HEK293T (cell line): ENCODE measurements around the gene INAVA.

ENCODE experiments used
- CTCF ChIA-PET: fragments of 350-600 bp; formaldehyde crosslinking; extraction: SDS; loops from one replicate; lab custom pipeline; 2021; ENCODE audit warnings: antibody characterized with exemption, inconsistent platforms; lab: Yijun Ruan, JAX
- POLR2A ChIA-PET: fragments of 350-600 bp; formaldehyde crosslinking; extraction: SDS; loops from one replicate; lab custom pipeline; 2020; ENCODE audit warnings: antibody characterized with exemption, inconsistent platforms; lab: Yijun Ruan, JAX
- DNase-seq: peaks from one replicate; pipeline ENCODE4 v3.0.0; 2012; ENCODE audit warnings: mixed read lengths; ENCODE audit errors: extremely low spot score
- ARNT ChIP-seq: fragments of 450-650 bp; IDR thresholded peaks from 2 replicates; pipeline ENCODE4 v1.6.1; 2017; ENCODE audit warnings: mild to moderate bottlenecking
- BHLHE40 ChIP-seq: fragments of 450-650 bp; IDR thresholded peaks from 2 replicates; pipeline ENCODE4 v1.6.1; 2016; ENCODE audit warnings: mild to moderate bottlenecking, moderate library complexity, borderline replicate concordance
- CTBP1 ChIP-seq: fragments of 450-650 bp; IDR thresholded peaks from 2 replicates; pipeline ENCODE4 v1.6.1; 2016; ENCODE audit warnings: borderline replicate concordance
- ELF4 ChIP-seq: fragments of 450-650 bp; IDR thresholded peaks from 2 replicates; pipeline ENCODE4 v1.6.1; 2017; ENCODE audit warnings: antibody characterized with exemption
- FOXA1 ChIP-seq: fragments of 450-650 bp; IDR thresholded peaks from 2 replicates; pipeline ENCODE4 v1.6.1; 2016; ENCODE audit warnings: mild to moderate bottlenecking
- FOXK2 ChIP-seq: fragments of 450-650 bp; IDR thresholded peaks from 2 replicates; pipeline ENCODE4 v1.6.1; 2016; ENCODE audit warnings: mild to moderate bottlenecking
- FOXM1 ChIP-seq: fragments of 450-650 bp; IDR thresholded peaks from 2 replicates; pipeline ENCODE4 v1.6.1; 2017; ENCODE audit warnings: mild to moderate bottlenecking, borderline replicate concordance
- HDGF ChIP-seq: fragments of 450-650 bp; IDR thresholded peaks from 2 replicates; pipeline ENCODE4 v1.6.1; 2017; ENCODE audit warnings: antibody characterized with exemption, borderline replicate concordance
- L3MBTL2 ChIP-seq: fragments of 450-650 bp; conservative IDR thresholded peaks from 2 replicates; pipeline ENCODE4 v1.6.1; 2016; ENCODE audit warnings: mild to moderate bottlenecking
- LEF1 ChIP-seq: fragments of 450-650 bp; IDR thresholded peaks from 2 replicates; pipeline ENCODE4 v1.6.1; 2017; ENCODE audit warnings: mild to moderate bottlenecking, borderline replicate concordance
- NFRKB ChIP-seq: fragments of 450-650 bp; IDR thresholded peaks from 2 replicates; pipeline ENCODE4 v1.6.1; 2016; ENCODE audit warnings: mild to moderate bottlenecking, moderate library complexity
- SP1 ChIP-seq: fragments of 450-650 bp; IDR thresholded peaks from 2 replicates; pipeline ENCODE4 v1.6.1; 2017
- SUZ12 ChIP-seq: fragments of 450-650 bp; IDR thresholded peaks from 2 replicates; pipeline ENCODE4 v1.6.1; 2016; ENCODE audit warnings: mild to moderate bottlenecking
- TARDBP ChIP-seq: fragments of 450-650 bp; IDR thresholded peaks from 2 replicates; pipeline ENCODE4 v1.6.1; 2016
- ZNF384 ChIP-seq: fragments of 450-650 bp; IDR thresholded peaks from 2 replicates; pipeline ENCODE4 v1.6.1; 2016
- TF ChIP-seq, protein P1 (sequence below): fragments of 450-650 bp; IDR thresholded peaks from 2 replicates; pipeline ENCODE4 v1.6.1; 2016

Gene INAVA

DNA sequence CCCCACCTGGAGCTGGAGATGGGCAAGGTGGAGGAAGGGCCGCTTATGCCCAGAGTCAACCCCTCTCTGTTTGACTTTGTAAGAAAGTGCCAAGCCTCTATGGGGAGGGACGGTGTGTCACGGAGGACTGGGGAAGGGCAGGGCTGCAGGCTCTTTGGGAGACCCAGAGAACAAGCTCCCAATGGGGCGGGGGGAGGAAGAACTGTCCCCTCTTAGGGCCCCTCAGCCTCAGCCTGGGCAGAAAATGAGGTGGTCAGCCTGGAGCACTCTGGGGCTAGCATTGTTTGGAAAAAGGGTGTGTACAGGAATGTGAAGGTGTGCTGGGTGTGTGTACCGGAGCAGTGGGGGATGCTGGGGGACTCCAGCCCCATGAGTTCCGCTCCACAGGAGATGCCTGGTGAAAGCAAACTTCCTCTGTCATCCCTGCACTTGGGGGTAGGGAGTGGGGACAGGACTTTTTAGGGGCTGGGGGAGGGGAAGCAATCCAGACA, 1.2 kb upstream of the INAVA start:
- CTCF ChIA-PET, result no interaction called here
- DNase-seq, result no peak
- POLR2A ChIA-PET, result no interaction called here
- TF ChIP-seq HDGF, result no peak
- no peak for TF ChIP-seq SP1
- no peak for TF ChIP-seq BHLHE40
- TF ChIP-seq FOXK2, result no peak

DNA sequence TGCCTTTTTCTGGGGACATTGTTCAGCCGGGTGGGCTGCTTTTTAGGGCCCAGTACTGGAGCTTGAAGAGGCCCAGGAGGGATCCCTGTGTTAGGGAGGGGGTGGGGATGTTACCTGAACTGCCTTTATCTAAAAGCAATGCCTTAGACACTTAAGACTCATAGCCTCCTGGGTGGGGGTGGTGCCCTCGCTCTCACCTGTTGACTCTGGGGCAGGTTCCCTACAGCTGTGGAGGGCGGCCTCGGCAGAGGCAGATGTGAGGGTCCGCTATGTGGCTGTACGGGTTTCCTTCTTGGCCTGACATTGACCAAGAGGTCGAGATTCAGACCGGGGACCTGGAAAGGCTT, 716 bp downstream of the INAVA start:
- CTCF ChIA-PET, result no interaction called here
- DNase-seq, result no peak

DNA sequence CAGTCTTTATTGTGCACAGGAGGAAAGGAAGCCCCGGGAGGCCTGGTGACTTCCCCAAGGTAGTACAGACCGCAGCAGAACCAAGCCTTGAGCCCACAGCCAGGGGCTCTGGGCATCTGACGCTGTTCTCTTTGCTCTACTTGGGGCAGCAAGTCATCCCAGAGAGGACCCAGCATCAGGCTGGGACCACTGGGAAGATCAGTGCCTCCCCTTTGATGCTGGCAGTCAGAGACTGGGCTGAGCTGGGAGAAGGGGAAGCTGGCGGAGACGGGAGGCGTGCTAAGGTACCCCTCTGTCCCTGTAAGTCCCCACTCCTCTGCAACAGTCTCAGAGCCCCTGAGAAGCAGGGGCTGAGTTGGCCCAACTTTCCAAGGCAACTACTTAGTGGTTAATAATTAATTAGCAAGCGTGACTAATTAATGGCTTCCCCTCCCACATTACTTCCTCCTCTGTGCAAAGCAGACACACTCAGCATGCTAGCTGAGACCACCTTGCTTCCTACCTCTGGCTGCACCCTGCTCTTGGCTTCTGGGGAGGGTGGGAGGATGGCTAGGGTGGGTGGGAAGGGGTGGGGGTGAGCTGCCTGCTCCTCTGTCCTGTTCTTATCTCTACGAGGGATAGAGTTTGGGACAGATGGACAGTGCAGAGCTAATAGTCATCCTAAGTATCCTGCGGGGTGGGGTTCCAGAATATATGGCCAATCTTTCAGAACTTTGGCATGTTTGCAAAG, 1.3 kb downstream of the INAVA start:
- CTCF ChIA-PET, result interaction anchor here (1.2 kb wide), 1 partner anchor 76 kb away, joined by 3 read pairs; no protein-coding TSS in a partner anchor
- POLR2A ChIA-PET, result interaction anchor here (0.6 kb wide), 1 partner anchor 277 kb away, joined by 4 read pairs; no protein-coding TSS in a partner anchor

More for the DNA sequence above, 716 bp downstream of the INAVA start:
- POLR2A ChIA-PET, result interaction anchor here (0.6 kb wide), 1 partner anchor 277 kb away, joined by 4 read pairs; no protein-coding TSS in a partner anchor
- TF ChIP-seq SP1, result no peak
- TF ChIP-seq HDGF, result no peak
- TF ChIP-seq ZNF384, result no peak
- no peak for TF ChIP-seq BHLHE40

GRCh38 chr1:200896531-200897196, 2.0 kb downstream of the INAVA start:
- ChIA-PET CTCF (interaction anchor here (1.2 kb wide), 1 partner anchor 75 kb away, joined by 3 read pairs; no protein-coding TSS in a partner anchor), POLR2A (no interaction called here)
- no peak for TF ChIP-seq HDGF
- TF ChIP-seq, protein P1, sequence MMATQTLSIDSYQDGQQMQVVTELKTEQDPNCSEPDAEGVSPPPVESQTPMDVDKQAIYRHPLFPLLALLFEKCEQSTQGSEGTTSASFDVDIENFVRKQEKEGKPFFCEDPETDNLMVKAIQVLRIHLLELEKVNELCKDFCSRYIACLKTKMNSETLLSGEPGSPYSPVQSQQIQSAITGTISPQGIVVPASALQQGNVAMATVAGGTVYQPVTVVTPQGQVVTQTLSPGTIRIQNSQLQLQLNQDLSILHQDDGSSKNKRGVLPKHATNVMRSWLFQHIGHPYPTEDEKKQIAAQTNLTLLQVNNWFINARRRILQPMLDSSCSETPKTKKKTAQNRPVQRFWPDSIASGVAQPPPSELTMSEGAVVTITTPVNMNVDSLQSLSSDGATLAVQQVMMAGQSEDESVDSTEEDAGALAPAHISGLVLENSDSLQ, result no peak
- no peak for TF ChIP-seq TARDBP
- TF ChIP-seq L3MBTL2, result no peak
- TF ChIP-seq FOXA1, result no peak
- no peak for TF ChIP-seq ZNF384
- TF ChIP-seq FOXM1, result no peak
- no peak for TF ChIP-seq BHLHE40
- TF ChIP-seq ARNT, result no peak
- TF ChIP-seq FOXK2, result no peak
- TF ChIP-seq CTBP1, result no peak
- no peak for TF ChIP-seq SUZ12
- no peak for DNase-seq

More for the DNA sequence above, 1.3 kb downstream of the INAVA start:
- no peak for TF ChIP-seq HDGF
- no peak for TF ChIP-seq SUZ12
- no peak for TF ChIP-seq BHLHE40
- TF ChIP-seq CTBP1, result no peak
- no peak for DNase-seq

GRCh38 chr1:200897259-200897658, 2.6 kb downstream of the INAVA start:
- CTCF ChIA-PET, result no interaction called here
- DNase-seq, result no peak
- POLR2A ChIA-PET, result no interaction called here
- TF ChIP-seq FOXM1, result no peak
- TF ChIP-seq BHLHE40, result no peak
- no peak for TF ChIP-seq ELF4
- TF ChIP-seq LEF1, result no peak
- TF ChIP-seq SP1, result no peak
- TF ChIP-seq HDGF, result no peak
- TF ChIP-seq FOXA1, result no peak
- TF ChIP-seq CTBP1, result no peak
- no peak for TF ChIP-seq ZNF384
- no peak for TF ChIP-seq TARDBP
- no peak for TF ChIP-seq NFRKB
- TF ChIP-seq ARNT, result no peak
- TF ChIP-seq, protein P1, result no peak
- no peak for TF ChIP-seq SUZ12
- TF ChIP-seq L3MBTL2, result no peak
- TF ChIP-seq FOXK2, result no peak

DNA sequence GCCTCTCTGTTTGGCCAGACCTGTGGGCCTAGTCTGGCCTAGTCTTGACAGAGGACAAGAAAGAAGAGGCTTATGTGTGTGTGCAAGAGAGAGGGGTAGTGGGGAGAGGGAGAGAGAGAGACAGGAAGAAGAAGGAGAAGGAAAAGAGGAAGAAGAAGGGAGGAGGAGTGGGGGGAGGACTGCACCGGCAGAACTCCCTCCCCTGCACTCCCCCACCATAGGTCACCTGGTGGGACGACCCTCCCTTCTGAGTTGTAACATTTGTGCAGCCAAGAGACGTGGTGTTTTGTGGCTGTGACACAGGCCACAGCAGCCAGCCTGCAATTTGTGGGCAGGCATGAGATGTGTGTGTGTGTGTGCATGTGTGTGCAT, 4.3 kb downstream of the INAVA start:
- no peak for DNase-seq
- POLR2A ChIA-PET, result no interaction called here
- CTCF ChIA-PET, result no interaction called here
- TF ChIP-seq, protein P1, result no peak
- TF ChIP-seq ARNT, result no peak
- no peak for TF ChIP-seq CTBP1
- no peak for TF ChIP-seq TARDBP
- TF ChIP-seq L3MBTL2, result no peak
- TF ChIP-seq SUZ12, result no peak
- TF ChIP-seq FOXK2, result no peak
- no peak for TF ChIP-seq HDGF
